DMS53 (cell line): ENCODE results near the gene ELOVL3.
A peak's percentile ranks its signal among the peaks of the same experiment; 100 is the strongest.
"Not testable (repeated sequence)": the region's sequence is repeated elsewhere in the genome, so short reads cannot be mapped to it uniquely, and the experiment has no call there.

Source experiments
- DNase-seq: peaks from one replicate; lab custom pipeline; 2025; lab: John Stamatoyannopoulos, UW

ELOVL3 gene

GRCh38 chr10:102225646-102226541 is at the start of gene ELOVL3:
Gene ELOVL3 (plus strand): TSS chr10:102226299. CDS start chr10:102226549, 250 bp downstream.
- peak; percentile 94 for DNase-seq

- no peak for DNase-seq
These were observed 41.5 kb upstream of the ELOVL3 start for GRCh38 chr10:102184606-102185005.

DNA sequence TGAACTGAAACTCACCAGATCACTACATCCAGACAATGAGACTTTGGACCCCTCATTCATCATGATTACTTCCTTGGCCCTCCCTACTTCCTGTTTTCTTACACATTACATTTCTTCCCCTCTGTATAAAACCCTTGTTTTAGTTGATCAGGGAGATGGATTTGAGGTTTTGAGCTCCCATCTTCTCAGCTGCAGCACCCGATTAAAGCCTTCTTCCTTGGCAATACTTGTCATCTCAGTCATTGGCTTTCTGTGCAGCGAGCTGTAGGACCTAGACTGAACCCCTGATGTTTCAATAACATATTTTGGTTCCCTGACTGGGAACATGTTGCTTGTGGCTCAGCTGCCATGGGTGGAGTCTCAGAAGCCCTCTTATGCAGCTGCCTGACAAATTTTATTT is 40.8 kb upstream of the ELOVL3 start:
- no peak for DNase-seq

- no peak for DNase-seq
These were observed 40.1 kb upstream of the ELOVL3 start for GRCh38 chr10:102185811-102186527.

GRCh38 chr10:102188298-102188940 is 37.7 kb upstream of the ELOVL3 start:
- DNase-seq, result no peak

- DNase-seq, result not testable (repeated sequence)
These were observed 36.9 kb upstream of the ELOVL3 start for GRCh38 chr10:102188941-102189898.

- no peak for DNase-seq
These were observed 34.1 kb upstream of the ELOVL3 start for GRCh38 chr10:102191956-102192355.

DNA sequence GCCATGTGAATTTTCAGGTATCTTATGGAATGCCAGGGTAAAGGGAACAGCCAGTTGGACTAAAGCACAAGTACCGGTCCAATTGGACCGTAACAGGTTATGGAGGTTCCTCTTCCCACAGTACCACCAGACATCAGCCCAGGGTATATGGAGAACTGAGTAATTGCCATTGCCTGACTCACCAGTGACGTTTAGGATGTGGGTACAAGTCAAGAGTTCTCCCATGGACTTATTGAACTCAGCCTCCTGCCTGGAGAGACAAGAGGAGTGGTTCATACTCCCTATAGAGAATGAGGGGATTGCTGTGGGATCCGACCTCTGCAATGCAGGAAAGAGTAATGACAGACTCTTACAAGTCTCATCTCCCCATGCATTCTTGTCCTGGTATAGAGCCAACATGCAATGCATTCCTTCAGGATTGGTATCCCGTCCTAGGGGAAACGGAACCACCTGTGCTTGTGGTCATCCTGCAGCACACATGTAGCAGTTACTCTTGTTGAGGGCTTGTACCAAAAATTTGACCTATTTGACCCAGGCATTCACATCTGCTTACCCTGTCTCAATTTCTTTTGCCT is 30.7 kb upstream of the ELOVL3 start:
- DNase-seq, result no peak

GRCh38 chr10:102196893-102197292 is 29.2 kb upstream of the ELOVL3 start:
- DNase-seq, result no peak

GRCh38 chr10:102198027-102198426 is 28.1 kb upstream of the ELOVL3 start:
- no peak for DNase-seq

DNA sequence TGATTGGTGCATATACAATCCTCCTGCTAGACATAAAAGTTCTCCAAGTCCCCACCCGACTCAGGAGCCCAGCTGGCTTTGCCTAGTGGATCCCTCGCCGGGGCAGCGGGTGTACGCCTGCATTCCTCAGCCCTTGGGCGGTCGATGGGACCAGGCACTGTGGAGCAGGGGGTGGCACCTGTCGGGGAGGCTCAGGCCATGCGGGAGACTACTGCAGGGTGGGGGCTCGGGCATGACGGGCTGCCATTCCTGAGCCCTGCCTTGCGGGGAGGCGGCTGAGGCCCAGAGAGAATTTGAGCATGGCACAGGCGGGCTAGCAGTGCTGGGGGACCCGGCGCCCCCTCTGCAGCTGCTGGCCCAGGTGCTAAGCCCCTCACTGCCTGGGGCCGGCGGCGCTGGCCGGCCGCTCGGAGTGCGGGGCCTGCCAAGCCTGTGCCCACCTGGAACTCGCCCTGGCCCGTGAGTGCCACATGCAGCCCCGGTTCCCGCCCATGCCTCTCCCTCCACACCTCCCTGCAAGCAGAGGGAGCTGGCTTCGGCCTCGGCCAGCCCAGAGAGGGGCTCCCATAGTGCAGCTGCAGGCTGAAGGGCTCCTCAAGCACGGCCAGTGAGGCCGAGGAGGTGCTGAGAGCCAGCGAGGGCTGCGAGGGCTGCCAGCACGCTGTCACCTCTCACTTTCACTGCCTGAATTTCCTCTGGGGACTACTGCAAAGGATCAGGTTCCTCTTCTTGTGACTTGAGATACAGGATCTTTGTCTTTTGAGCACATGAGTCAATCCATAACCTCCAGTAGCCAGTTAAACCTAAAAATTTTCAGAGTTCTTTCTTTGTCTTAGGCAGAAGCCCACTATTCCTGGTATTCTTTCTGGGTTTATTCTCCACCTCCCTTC is 25.1 kb upstream of the ELOVL3 start:
- no peak for DNase-seq

DNA sequence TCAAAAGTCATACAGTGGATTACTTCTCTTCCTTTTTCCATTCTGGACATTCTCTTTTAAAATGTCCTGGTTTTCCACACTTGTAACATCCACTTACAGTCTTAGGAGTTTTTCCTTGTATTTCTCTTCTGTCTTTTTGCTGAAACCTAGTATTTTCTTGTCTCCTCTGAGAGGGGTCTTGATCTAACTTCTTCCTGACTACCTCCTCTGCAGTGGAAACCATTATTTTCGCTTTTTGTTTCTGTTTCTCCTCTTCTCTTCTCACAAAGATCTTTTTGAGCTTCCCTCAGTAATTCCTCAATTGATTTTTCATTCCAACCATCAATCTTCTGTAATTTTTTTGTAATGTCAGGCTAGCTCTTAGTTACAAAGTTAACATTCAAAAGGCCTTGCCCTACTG is 23.7 kb upstream of the ELOVL3 start:
- no peak for DNase-seq

DNA sequence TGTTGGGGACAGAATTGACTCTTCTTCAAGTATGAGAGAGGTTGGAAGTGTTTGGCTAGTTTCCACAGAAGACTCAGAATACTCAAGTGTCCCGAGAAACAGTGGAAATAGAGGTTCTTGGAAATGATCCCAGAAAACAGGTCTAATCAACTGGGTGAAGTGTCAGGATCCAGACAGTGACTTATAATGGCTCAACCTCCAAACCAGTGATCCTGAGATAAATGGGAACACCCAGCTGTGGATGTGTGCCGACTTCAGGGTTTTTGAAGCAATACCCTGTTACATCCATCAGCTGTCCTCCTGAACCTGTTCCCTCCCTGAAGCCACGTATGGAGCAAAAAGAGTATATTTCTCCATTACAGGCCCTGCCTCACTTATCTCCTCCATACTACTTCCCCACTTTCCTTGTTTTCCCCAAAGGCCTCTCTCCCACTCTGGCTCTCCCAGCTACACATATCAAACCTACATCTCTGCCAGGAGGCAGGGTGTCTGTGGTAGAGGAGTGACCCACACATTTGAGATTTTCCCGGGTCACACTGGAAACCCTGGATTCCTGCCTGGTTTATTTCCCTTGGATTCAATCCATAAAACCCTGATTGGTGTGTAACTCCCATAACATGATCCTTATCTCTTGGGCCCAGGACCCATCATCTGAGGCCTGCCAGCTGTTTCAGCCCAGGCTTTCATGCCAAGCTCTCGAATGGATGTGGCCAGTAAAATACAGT is 17.6 kb upstream of the ELOVL3 start:
- DNase-seq, result no peak

DNA sequence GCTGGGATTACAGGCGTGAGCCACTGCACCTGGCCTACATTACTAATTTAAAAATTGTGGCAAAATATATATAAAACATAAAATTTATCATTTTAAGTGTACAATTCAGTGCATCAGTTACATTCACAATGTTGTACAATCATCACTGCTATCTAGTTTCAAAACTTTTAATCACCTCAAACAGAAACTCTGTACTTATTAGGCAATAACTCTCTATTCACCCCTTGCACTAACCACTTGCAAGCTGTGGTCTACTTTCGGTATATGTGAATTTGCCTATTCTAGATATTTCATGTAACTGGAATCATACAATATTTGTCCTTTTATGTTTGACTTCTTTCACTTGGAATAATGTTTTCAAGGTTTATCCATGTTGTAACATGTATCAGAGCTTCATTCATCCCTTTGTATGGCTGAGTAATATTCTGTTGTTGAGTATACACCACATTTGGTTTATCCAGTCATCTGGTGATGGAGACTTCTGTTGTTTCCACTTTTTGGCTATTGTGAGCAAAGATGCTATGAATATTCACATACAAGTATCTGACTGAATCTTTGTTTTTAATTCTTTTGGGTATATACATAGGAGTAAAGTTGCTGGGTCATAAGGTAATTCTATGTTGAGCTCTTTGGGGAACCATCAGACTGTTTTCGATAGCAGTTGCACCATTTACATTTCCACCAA is 14.3 kb upstream of the ELOVL3 start:
- no peak for DNase-seq

DNA sequence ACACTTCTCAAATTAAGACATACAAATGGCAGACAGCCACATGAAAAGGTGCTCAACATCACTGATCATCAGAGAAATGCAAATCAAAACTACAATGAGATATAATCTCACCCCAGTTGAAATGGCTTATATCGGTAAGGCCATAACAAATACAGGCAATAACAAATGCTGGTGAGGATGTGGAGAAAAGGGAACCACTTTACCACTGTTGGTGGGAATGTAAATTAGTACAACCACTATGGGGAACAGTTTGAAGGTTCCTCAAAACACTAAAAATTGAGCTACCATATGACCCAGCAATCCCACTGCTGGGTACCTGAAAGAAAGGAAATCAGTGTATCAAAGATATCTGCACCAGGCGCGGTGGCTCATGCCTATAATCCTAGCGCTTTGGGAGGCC is 12.5 kb upstream of the ELOVL3 start:
- DNase-seq, result not testable (repeated sequence)

DNA sequence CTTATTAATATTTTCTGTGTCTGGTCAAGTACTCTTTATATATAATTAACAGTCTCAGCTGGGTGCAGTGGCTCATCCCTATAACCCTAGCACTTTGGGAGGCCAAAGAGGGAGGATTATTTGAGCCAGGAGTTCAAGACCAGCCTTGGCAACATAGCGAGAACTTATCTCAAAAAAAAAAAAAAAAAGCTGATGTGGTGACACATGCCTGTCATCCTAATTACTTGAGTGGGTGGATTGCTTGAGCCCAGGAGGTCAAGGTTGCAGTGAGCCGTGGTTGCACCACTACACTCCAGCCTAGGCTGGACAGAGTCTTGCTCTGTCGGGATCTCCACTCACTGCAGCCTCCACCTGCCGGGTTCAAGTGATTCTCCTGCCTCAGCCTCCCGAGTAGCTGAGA is 6.7 kb upstream of the ELOVL3 start:
- DNase-seq, result no peak

- DNase-seq, result peak; percentile 83
These were observed 5.5 kb upstream of the ELOVL3 start for GRCh38 chr10:102220612-102221011.

GRCh38 chr10:102222797-102223196 is 3.3 kb upstream of the ELOVL3 start:
- no peak for DNase-seq

- no peak for DNase-seq
These were observed 407 bp downstream of the ELOVL3 start for GRCh38 chr10:102226542-102226870.
